ENCODE results near the gene TEK. TPM values are rescaled to one million over a fixed set of nuclear protein-coding genes. Genes with fewer than 3 reads are reported as not detected.

The TEK gene
- total and polyA plus RNA-seq, 2 experiments from 2014 or later = 2.0 to 5.6 TPM

DNA sequence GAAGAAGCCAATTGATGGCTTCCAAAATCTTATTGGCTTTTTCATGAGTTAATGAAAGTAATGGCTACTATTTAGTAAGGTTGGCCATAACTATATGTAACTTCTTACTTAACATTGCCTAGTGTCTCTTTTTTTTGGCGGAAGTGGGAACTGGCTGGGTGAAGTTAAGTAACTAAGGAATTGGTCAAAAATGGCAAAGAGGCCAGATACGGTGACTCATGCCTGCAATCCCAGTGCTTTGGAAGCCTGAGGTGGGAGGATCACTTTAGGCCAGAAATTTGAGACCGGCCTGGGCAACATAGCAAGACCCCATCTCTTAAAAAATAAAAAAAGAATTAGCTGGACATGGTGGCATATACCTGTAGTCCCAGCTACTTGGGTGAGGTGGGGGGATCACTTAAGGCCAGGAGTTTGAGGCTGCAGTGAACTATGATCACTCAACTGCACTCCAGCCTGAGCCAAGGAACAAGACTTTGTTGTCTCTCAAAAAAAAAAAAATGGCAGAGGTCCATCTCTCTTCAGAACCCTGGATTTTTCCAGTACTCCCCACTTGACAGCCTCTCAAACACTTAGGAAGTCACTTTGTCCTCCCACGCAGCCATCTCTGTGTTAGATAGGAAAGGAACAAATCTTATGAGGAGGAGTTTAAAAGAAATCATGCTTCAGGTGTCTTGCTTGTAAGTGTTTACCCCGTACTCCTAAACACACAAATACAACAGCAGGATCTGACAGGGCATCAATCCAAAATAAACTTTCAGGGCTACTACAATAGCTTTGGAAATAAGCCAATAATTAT lies 75.7 kb downstream of the TEK start:
- no peak for DNase-seq (ENCODE audit: low spot score)
- Histone ChIP-seq H2AFZ (no peak overlapping the region), H4K20me1 (ENCODE audit: insufficient read depth, poor library complexity, severe bottlenecking) (no peaks in the 10 kb centered on the region), H3K27ac (no peak overlapping the region), H3K9me3 (ENCODE audit: low read depth) (no peaks in the 10 kb centered on the region), H3K9me2 (replicated peaks; ENCODE audit: insufficient read depth) (no peaks in the 10 kb centered on the region), H3K4me1 (ENCODE audit: insufficient read depth) (no peaks in the 10 kb centered on the region), H3K79me2 (no peaks in the 10 kb centered on the region), H3K4me2 (no peak overlapping the region), H3K4me3 (no peak overlapping the region), H3K36me3 (replicated peaks; ENCODE audit: insufficient read depth, low read depth) (no peaks in the 10 kb centered on the region), H3K27me3 (no peaks in the 10 kb centered on the region)
- 94% methylated on average over 5 of the region's 5 CpGs for WGBS (ENCODE audit: low lambda C conversion rate, missing lambda C conversion rate)
- TF ChIP-seq, protein P1, sequence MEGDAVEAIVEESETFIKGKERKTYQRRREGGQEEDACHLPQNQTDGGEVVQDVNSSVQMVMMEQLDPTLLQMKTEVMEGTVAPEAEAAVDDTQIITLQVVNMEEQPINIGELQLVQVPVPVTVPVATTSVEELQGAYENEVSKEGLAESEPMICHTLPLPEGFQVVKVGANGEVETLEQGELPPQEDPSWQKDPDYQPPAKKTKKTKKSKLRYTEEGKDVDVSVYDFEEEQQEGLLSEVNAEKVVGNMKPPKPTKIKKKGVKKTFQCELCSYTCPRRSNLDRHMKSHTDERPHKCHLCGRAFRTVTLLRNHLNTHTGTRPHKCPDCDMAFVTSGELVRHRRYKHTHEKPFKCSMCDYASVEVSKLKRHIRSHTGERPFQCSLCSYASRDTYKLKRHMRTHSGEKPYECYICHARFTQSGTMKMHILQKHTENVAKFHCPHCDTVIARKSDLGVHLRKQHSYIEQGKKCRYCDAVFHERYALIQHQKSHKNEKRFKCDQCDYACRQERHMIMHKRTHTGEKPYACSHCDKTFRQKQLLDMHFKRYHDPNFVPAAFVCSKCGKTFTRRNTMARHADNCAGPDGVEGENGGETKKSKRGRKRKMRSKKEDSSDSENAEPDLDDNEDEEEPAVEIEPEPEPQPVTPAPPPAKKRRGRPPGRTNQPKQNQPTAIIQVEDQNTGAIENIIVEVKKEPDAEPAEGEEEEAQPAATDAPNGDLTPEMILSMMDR (IDR thresholded peaks at IDR 0.05; ENCODE audit: poor library complexity) = no peak
- TF ChIP-seq EZH2 (IDR thresholded peaks at IDR 0.05; ENCODE audit: borderline replicate concordance) (no peak), EZH2phosphoT487 (IDR thresholded peaks at IDR 0.05; ENCODE audit: low read depth, severe bottlenecking, unreplicated experiment) (no peak)

DNA sequence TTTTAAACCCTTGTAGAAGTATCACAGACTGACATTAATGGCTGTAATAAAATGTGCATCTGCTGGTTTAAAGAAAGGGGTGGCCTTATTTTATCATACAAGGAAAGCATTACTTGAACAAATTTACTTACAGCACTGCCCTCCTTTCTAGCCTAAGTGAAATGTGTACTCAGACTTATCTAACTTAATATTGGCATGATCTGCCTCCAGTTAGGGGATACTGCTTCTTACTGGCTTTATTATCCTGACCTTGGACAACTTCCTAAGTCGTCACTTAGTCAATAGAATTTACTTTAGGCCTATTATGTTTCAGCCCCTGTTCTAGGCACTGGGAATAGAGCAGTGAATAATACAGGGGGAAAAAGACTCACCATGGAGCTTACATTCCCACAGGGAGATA lies 79.4 kb downstream of the TEK start:
- no peaks in the 10 kb centered on the region for H3K27me3 ChIP-seq
- no peaks in the 10 kb centered on the region for H3K9me3 ChIP-seq (ENCODE audit: low read depth)
- no peak overlapping the region for H3K4me2 ChIP-seq
- no peaks in the 10 kb centered on the region for H3K4me1 ChIP-seq (ENCODE audit: insufficient read depth)
- H2AFZ ChIP-seq = no peak overlapping the region
- H3K4me3 ChIP-seq = no peak overlapping the region
- 62% methylated on average over 1 of the region's 1 CpG for whole genome bisulfite sequencing (ENCODE audit: low lambda C conversion rate, missing lambda C conversion rate)
- H3K36me3 ChIP-seq (replicated peaks; ENCODE audit: insufficient read depth, low read depth) = no peaks in the 10 kb centered on the region
- DNase-seq (ENCODE audit: low spot score) = no peak
- no peaks in the 10 kb centered on the region for H3K9me2 ChIP-seq (replicated peaks; ENCODE audit: insufficient read depth)
- TF ChIP-seq EZH2 (IDR thresholded peaks at IDR 0.05; ENCODE audit: borderline replicate concordance) (no peak), EZH2phosphoT487 (IDR thresholded peaks at IDR 0.05; ENCODE audit: low read depth, severe bottlenecking, unreplicated experiment) (no peak)
- TF ChIP-seq, protein P1 (IDR thresholded peaks at IDR 0.05; ENCODE audit: poor library complexity) = no peak
- no peak overlapping the region for H3K27ac ChIP-seq
- H4K20me1 ChIP-seq (ENCODE audit: insufficient read depth, poor library complexity, severe bottlenecking) = no peaks in the 10 kb centered on the region
- H3K79me2 ChIP-seq = no peaks in the 10 kb centered on the region

DNA sequence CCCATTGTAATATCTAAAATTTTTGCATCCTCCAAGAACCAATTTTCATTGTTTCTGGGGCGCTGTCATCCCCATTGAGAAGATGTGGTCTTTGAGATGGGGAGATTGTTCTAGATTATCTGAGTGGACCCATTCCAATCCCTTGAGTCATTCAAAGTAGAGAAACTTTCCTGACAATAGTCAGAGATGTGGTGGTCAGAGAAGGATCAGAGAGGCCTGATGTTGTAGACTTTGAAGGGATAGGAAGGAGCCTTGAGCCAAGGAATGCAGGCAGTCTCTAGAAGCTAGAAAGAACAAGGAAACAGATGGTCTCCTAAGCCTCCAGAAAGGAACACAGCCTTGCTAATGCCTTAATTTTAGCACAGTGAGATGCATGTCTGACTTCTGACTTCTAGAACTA lies 80.4 kb downstream of the TEK start:
- H4K20me1 ChIP-seq (ENCODE audit: insufficient read depth, poor library complexity, severe bottlenecking) = no peaks in the 10 kb centered on the region
- no peaks in the 10 kb centered on the region for H3K79me2 ChIP-seq
- H3K4me1 ChIP-seq (ENCODE audit: insufficient read depth) = peaks cover 7% of the 10 kb centered on the region
- no peak overlapping the region for H3K27ac ChIP-seq
- no peak overlapping the region for H3K4me3 ChIP-seq
- TF ChIP-seq EZH2 (IDR thresholded peaks at IDR 0.05; ENCODE audit: borderline replicate concordance) (no peak), EZH2phosphoT487 (IDR thresholded peaks at IDR 0.05; ENCODE audit: low read depth, severe bottlenecking, unreplicated experiment) (no peak)
- TF ChIP-seq, protein P1 (IDR thresholded peaks at IDR 0.05; ENCODE audit: poor library complexity) = no peak
- no peak for DNase-seq (ENCODE audit: low spot score)
- H3K9me3 ChIP-seq (ENCODE audit: low read depth) = no peaks in the 10 kb centered on the region
- no peak overlapping the region for H2AFZ ChIP-seq
- 92% methylated on average over 1 of the region's 1 CpG for WGBS (ENCODE audit: low lambda C conversion rate, missing lambda C conversion rate)
- H3K4me2 ChIP-seq = no peak overlapping the region
- no peaks in the 10 kb centered on the region for H3K27me3 ChIP-seq
- no peaks in the 10 kb centered on the region for H3K9me2 ChIP-seq (replicated peaks; ENCODE audit: insufficient read depth)
- no peaks in the 10 kb centered on the region for H3K36me3 ChIP-seq (replicated peaks; ENCODE audit: insufficient read depth, low read depth)
